Activated T-cell treated with anti-CD3 and anti-CD28 coated beads for 24 hours (primary cell): ENCODE measurements around the gene MSH2.
"Not testable (repeated sequence)": the region's sequence is repeated elsewhere in the genome, so short reads cannot be mapped to it uniquely, and the experiment has no call there.

Experiments
- DNase-seq: peaks from one replicate; pipeline ENCODE4 v3.0.0-alpha.2; 2020; ENCODE audit warnings: low read depth

The MSH2 gene

DNA sequence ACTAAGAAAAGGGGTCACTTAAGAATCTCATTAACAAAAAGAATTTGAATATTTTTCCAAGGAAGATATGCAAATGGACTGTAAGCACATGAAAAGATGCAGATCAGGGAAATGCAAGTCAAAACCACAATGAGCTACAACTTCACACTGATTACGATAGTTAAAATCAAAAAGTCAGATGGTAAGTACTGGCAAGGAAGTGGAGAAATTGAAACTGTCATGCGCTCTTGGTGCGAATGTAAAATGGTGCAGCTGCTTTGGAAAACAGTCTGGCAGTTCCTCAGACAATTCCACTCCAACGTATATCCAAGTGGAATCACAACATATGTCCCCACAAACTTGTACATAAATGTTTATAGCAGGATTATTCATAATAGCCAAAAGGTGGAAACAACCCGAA lies 81.4 kb downstream of the MSH2 start:
- DNase-seq = no peak

DNA sequence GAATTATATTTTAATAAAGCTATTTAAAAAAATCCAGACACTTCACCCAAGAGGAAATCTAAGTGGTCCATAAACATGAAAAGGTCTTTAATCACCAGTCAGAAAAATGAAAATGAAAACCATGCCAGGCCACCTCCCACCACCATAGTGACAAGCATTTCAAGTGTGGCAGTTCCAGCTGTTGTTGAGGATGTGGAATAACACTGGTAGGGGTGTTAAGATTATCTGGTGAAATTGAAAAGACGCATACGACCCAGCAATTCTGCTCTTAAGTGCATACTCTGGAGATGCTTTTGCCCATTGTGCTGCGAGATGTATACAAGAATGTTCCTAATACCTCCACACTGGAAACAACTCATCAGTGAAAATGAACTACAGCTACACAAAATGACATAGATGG lies 82.2 kb downstream of the MSH2 start:
- DNase-seq = no peak

DNA sequence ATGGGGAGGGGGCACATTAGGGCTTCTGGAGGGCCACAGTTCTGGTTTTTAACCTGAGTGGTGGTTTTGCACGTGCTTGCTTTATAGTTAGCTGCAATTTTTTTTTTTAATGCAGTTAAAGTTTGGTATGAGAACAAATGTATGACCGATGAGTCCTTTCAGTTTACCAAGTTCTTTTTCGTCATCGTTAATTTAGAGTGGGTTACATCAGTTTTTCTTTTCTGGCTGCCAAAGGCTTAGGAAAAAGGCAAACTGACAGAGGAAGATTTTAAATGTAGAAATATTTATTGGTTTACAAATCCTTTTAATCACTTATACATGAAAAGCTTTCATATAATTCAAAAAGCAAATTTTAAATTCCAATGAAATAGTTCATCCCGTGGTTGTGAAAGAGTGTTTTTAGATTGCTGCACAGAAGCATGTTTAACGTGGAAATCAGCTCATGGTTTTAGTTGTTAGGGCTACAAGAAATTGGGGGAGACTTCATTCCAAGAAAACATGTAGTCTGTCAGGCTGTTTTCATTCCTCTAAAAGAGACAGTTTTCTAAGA lies 82.9 kb downstream of the MSH2 start:
- DNase-seq = no peak

DNA sequence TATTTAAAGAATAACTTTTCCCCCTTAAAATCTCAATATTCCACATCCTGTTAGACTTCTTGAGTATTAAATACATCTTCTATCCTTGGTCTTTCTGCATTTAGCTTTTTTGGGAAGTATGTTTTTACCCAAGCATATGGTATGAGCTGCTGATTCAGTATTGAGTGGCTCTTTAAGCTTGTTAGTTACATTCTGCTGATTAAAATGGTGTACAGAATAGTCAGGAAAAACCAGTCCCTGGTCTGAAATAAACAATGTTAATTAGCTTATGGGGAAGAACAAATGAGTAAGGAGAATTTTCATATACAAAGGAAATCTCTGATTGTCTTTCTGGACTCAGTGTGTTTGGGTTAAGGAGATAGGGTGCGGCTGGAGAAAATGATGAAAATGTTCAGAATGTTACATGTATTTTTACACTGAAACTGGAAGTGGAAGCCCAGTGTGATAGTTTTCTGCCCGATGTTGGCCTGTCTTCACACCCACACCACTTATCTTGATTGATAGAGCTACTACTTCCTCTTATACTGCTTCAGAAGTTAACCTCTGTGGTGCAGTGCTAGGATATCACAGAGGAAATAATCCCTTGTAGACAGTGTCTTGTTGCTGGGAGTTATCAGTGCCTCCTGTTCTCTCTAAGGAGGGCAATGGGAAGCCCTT lies 84.0 kb downstream of the MSH2 start:
- no peak for DNase-seq

DNA sequence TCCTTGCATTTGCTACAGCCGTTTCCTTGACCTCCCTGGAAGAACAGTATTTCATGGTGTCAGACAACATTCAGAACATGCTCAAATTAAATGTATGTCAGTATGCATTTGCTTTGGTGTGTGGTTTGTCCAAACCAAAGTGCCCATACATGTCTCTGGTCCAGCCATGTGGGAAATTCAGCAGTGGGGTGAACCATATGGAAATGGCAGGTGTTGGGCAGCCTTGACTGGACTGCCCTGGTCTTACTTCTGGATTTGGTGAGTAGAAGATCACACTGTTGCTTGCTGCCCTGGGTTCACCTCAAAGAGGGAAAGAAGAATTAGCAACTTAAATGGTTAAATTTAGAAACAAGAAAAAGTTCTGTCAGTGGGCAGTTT lies 84.5 kb downstream of the MSH2 start:
- no peak for DNase-seq

DNA sequence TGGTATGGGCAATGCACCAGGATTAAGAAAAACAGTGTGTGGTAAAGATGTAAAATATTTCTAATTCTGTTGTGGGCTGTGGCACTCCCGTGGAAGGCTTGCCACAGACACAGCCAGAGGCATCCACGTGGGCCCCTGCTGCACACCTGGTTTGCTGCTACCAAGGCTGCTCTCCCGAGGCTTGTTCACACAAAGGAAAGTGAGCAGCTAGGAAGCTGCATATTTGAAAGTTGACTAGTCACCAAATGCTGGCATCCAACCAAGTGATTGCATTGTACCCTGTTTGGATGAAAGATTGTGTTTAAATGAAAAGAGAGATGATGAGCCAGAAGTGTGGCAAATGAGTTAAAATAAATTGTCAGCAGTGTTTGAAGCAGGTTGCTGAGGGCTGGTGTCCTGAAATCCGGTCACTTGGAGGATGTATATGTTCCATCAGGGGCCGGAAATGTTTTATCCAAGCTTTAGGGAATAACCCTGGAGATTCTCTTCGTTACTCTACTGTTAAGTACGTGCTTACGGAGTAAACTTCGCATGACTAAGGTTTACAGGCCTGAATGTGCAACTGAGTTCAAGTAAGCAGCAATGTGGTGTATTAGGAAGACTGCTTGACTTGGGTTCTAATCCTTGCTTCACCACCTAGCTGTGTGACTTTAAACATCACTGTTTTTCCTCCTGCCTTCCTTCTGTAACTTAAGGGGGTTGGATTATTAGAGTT lies 86.1 kb downstream of the MSH2 start:
- DNase-seq = no peak

- no peak for DNase-seq
These were observed 87.5 kb downstream of the MSH2 start for GRCh38 chr2:47490406-47490805.

- DNase-seq = no peak
These were observed 90.5 kb downstream of the MSH2 start for GRCh38 chr2:47493317-47494035.

- DNase-seq = no peak
These were observed 91.5 kb downstream of the MSH2 start for GRCh38 chr2:47494267-47495130.

DNA sequence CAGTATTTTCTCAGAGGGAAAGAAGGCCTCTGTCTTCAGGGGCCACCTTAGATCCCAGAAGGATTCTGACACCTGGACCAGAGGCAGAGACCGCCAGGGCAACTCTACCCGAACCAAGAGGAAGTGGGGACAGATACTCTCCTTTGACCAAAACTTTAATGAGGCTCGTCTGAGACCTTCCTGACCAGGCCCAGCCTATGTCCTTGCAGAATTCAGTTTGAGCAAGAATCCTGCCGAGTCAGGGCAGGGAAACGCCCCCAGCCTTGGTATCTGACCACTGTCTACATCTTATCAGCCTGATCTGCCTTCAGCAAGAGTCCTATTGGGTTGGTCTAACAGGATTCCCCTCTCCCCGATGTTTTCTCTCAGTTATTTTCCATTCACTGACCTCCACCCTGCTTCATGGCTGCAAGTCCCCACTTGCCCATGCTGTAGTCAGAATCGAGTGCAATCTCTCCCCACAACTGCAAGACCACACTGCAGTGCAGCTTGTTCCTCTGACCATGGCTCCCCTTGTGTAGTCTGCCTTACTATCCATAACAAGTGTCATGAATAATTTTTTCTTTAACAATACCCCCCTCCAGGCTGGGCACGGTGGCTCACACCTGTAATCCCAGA lies 95.0 kb downstream of the MSH2 start:
- no peak for DNase-seq

DNA sequence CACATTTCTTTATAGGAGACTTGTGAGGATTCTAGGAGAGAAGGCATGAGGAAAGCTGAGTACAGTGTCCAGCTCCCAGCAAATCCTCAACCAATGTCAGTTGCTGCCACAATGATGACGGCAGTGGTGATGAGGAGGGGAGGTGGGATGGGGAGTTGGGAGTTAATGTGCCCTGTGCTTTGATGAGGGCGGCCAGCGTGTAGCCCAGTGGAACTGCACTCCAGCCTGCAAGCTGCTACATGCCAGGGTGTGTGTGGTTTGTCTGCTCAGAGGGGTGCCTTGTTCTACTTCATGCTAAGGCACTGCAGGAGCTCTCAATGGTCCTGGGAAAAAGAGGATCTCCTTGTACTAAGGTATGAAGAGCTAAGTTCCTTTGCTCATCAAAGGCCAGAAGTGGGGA lies 96.1 kb downstream of the MSH2 start:
- DNase-seq = no peak

- DNase-seq = no peak
These were observed 96.8 kb downstream of the MSH2 start for GRCh38 chr2:47499621-47500309.

GRCh38 chr2:47501374-47502200 lies 98.6 kb downstream of the MSH2 start:
- DNase-seq = no peak

DNA sequence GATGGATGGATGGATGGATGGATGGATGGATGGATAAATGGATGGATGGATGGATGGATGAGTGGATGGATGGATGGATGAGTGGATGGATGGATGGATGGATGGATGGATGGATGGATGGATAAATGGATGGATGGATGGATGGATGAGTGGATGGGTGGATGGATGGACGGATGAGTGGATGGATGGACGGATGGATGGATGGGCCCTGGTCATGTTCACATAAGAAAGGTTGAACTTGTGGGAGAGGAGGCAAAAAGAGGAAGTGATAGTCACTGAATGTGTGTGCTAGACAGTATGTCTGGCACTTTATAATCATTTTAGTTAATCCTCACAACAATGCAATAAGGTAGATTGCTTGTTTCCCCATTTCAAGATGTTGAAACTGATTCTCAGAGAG lies 99.5 kb downstream of the MSH2 start:
- DNase-seq = not testable (repeated sequence)

GRCh38 chr2:47503481-47504070 lies 100.6 kb downstream of the MSH2 start:
- no peak for DNase-seq

GRCh38 chr2:47504174-47504810 lies 101.3 kb downstream of the MSH2 start:
- DNase-seq = no peak

DNA sequence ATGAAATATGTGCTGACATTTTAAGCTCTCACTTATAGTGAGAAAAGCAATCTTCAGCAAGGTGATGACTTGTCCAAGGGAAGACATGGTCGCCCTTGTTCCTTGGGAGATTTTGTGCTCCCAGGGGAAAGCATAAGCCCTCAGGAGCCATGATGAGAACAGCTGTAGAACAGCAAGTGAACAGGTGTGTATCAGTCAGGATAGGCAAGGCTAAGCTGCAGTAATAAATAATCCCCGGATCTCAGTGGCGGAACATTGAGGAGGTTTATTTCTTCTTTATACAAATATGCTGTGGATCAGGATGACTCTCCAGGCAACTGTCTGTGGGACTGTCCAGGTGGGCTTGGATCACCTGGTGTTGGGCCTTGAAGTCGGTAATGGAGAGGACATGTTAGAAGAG lies 103.1 kb downstream of the MSH2 start:
- no peak for DNase-seq

- no peak for DNase-seq
These were observed 103.5 kb downstream of the MSH2 start for GRCh38 chr2:47506436-47506835.

- DNase-seq = no peak
These were observed 105.1 kb downstream of the MSH2 start for GRCh38 chr2:47508080-47508479.
